B cell (primary cell): Measurements from ENCODE around the gene LRRTM3. TPM values are rescaled to one million over a fixed set of nuclear protein-coding genes. Genes with fewer than 3 reads are reported as not detected.

Source experiments
- ATAC-seq: fragments of 200-7000 bp; cut with Tn5 transposase; one replicate; pipeline ENCODE4 v1.10.0; 2021; ENCODE audit warnings: low read depth, mild to moderate bottlenecking, moderate number of reproducible peaks, moderate library complexity
- CTCF ChIA-PET: fragments of 350-600 bp; sonication (Branson Sonifier 250); formaldehyde crosslinking; loops from one replicate; lab custom pipeline; 2021; ENCODE audit warnings: antibody characterized with exemption, inconsistent platforms; lab: Charles Lee
- POLR2A ChIA-PET: fragments of 350-600 bp; sonication (Branson Sonifier 250); formaldehyde crosslinking; loops from one replicate; lab custom pipeline; 2021; ENCODE audit warnings: antibody characterized with exemption; lab: Charles Lee
- DNase-seq: peaks from one replicate; pipeline ENCODE4 v3.0.0; 2013
- H2AFZ ChIP-seq: 2 replicates; pipeline ENCODE4 v1.6.1; 2012; ENCODE audit warnings: mild to moderate bottlenecking, low read depth, low read length; ENCODE audit not compliant: insufficient read depth, poor library complexity, severe bottlenecking
- H3K27ac ChIP-seq, 2 donors: 1 replicate in 1 of 2; 2 replicates in 1 of 2; pipeline ENCODE4 v1.5.1; 2012 to 2013; ENCODE audit warnings: low read length in 2 of 2, mild to moderate bottlenecking in 2 of 2, moderate library complexity in 1 of 2
- H3K27me3 ChIP-seq, 4 experiments: fragments of 200-600 bp in 1 of 4; sonication (generic) in 1 of 4; replicated peaks in 1 of 4; 1 replicate in 2 of 4; 2 replicates in 2 of 4; pipeline versions ENCODE4 v1.6.1 to v1.7.0; 2013 to 2016; ENCODE audit warnings: low read length in 3 of 4, mild to moderate bottlenecking in 2 of 4, mixed read lengths in 1 of 4, moderate library complexity in 1 of 4; ENCODE audit not compliant: insufficient read depth in 4 of 4, control insufficient read depth in 3 of 4; ENCODE audit errors: control extremely low read depth in 1 of 4
- H3K36me3 ChIP-seq, 2 experiments: replicated peaks in 1 of 2; 1 replicate in 1 of 2; 2 replicates in 1 of 2; pipeline versions ENCODE4 v1.6.1 to v1.7.1; 2013; ENCODE audit warnings: low read length in 1 of 2; ENCODE audit not compliant: insufficient read depth in 2 of 2, control insufficient read depth in 1 of 2; ENCODE audit errors: control extremely low read depth in 1 of 2, extremely low read depth in 1 of 2
- H3K4me1 ChIP-seq, 2 donors: fragments of 200-600 bp in 1 of 2; sonication (generic) in 1 of 2; 1 replicate in 1 of 2; 2 replicates in 1 of 2; pipeline versions ENCODE4 v1.5.1 to v1.6.1; 2013 to 2017; ENCODE audit warnings: low read length in 2 of 2; ENCODE audit not compliant: control insufficient read depth in 2 of 2, insufficient read depth in 2 of 2
- H3K4me2 ChIP-seq: replicated peaks from 2 replicates; pipeline ENCODE3; 2012; ENCODE audit warnings: mild to moderate bottlenecking, low read depth, low read length; ENCODE audit not compliant: poor library complexity, severe bottlenecking
- H3K4me3 ChIP-seq, 5 experiments: fragments of 200-600 bp in 1 of 5; sonication (generic) in 1 of 5; 1 replicate in 3 of 5; 2 replicates in 2 of 5; pipeline versions ENCODE4 v1.5.1 to v1.7.0; 2011 to 2016; ENCODE audit warnings: low read length in 4 of 5, mild to moderate bottlenecking in 4 of 5, low read depth in 2 of 5, control low read depth in 1 of 5, moderate library complexity in 1 of 5; ENCODE audit not compliant: insufficient read depth in 1 of 5; ENCODE audit errors: control extremely low read depth in 1 of 5, extremely low read depth in 1 of 5
- H3K79me2 ChIP-seq: fragments of 200-600 bp; sonication (generic); one replicate; pipeline ENCODE4 v1.6.0; 2016; ENCODE audit warnings: low read length; ENCODE audit not compliant: control insufficient read depth, insufficient read depth
- H3K9ac ChIP-seq: fragments of 200-600 bp; sonication (generic); 2 replicates; pipeline ENCODE4 v1.6.1; 2017; ENCODE audit warnings: mild to moderate bottlenecking, low read length, moderate library complexity
- H3K9me3 ChIP-seq, 3 donors: one replicate each; pipeline versions ENCODE4 v1.6.1 to v1.7.1; 2013; ENCODE audit warnings: low read length in 2 of 3; ENCODE audit not compliant: control insufficient read depth in 2 of 3, insufficient read depth in 1 of 3; ENCODE audit errors: control extremely low read depth in 1 of 3
- H4K20me1 ChIP-seq: 2 replicates; pipeline ENCODE4 v1.6.0; 2012; ENCODE audit warnings: mild to moderate bottlenecking, low read length; ENCODE audit not compliant: insufficient read depth, control insufficient read depth, poor library complexity, severe bottlenecking
- H3K27ac Mint-ChIP-seq: one replicate; pipeline ENCODE4 v1.8.0; 2021; ENCODE audit warnings: mixed read lengths
- H3K27me3 Mint-ChIP-seq: one replicate; pipeline ENCODE4 v1.8.0; 2021; ENCODE audit warnings: mixed read lengths
- H3K4me1 Mint-ChIP-seq: one replicate; pipeline ENCODE4 v1.8.0; 2021; ENCODE audit warnings: mixed read lengths
- H3K4me3 Mint-ChIP-seq: one replicate; pipeline ENCODE4 v1.8.0; 2021; ENCODE audit warnings: mixed read lengths
- H3K9me3 Mint-ChIP-seq: one replicate; pipeline ENCODE4 v1.8.0; 2022; ENCODE audit warnings: mixed read lengths; ENCODE audit not compliant: insufficient read depth
- CTCF ChIP-seq: fragments of 200-600 bp; IDR thresholded peaks from one replicate; pipeline ENCODE4 v1.8.0; 2022; ENCODE audit warnings: antibody characterized with exemption, mild to moderate bottlenecking
- EZH2 ChIP-seq: IDR thresholded peaks from 2 replicates; pipeline ENCODE4 v1.6.1; 2012; ENCODE audit warnings: borderline replicate concordance, low read depth, mild to moderate bottlenecking, moderate library complexity, low read length; ENCODE audit not compliant: insufficient read depth, poor library complexity, severe bottlenecking
- WGBS: methylation state at CpG from one replicate; pipeline ENCODE4 v1.1.5; 2013; ENCODE audit warnings: missing lambda C conversion rate; ENCODE audit not compliant: insufficient coverage; 5-methylcytosine and 5-hydroxymethylcytosine counted together
- intact Hi-C: fragments of 100-400 bp; cut with micrococcal nuclease; formaldehyde crosslinking; loops from one replicate; pipeline ENCODE4 v1.10.0; 2022
- polyA plus RNA-seq: library from polyadenylated mRNA; depleted of rRNA; stranded (reverse); fragments of >200 nt; gene quantifications from 2 replicates; pipeline ENCODE4 v1.2.3, GENCODE V29; 2012
- total RNA-seq, 2 donors: library from RNA; stranded (reverse); fragments of 120-200 nt in 1 of 2; gene quantifications; 1 replicate in 1 of 2; 2 replicates in 1 of 2; pipeline versions ENCODE4 v1.2.3 to v1.2.4, GENCODE V29; 2013 to 2022

The LRRTM3 gene
- total and polyA plus RNA-seq, 2 donors (not counting 1 experiment from before 2014, with no cell fraction given): not detected

- no peak overlapping the region for H3K27ac Mint-ChIP-seq
- Histone ChIP-seq H2AFZ (no peak overlapping the region), H3K36me3 (no peaks in the 10 kb centered on the region), H3K27ac (no peak overlapping the region), H3K4me1 (no peaks in the 10 kb centered on the region), H3K4me3 (no peak overlapping the region), H3K9me3 (no peaks in the 10 kb centered on the region), H3K9ac (no peak overlapping the region), H4K20me1 (no peaks in the 10 kb centered on the region), H3K27me3 (no peaks in the 10 kb centered on the region), H3K4me2 (no peak overlapping the region), H3K79me2 (no peaks in the 10 kb centered on the region)
- no peak for TF ChIP-seq EZH2
- no peak for TF ChIP-seq CTCF
- ATAC-seq: no peak
- H3K9me3 Mint-ChIP-seq: no peaks in the 10 kb centered on the region
- intact Hi-C loops: no loop called here
- no peaks in the 10 kb centered on the region for H3K4me1 Mint-ChIP-seq
- WGBS: no CpG with 5 or more reads among the region's 2 CpGs
- no peaks in the 10 kb centered on the region for H3K27me3 Mint-ChIP-seq
- DNase-seq: no peak
- CTCF ChIA-PET: no interaction called here
- POLR2A ChIA-PET: no interaction called here
- H3K4me3 Mint-ChIP-seq: no peak overlapping the region
Measured at GRCh38 chr10:67098461-67098860, 172.6 kb downstream of the LRRTM3 start.

- DNase-seq (no peak), ATAC-seq (no peak)
- no peak overlapping the region for H3K9ac ChIP-seq
- Mint-ChIP-seq H3K27ac (no peak overlapping the region), H3K9me3 (no peaks in the 10 kb centered on the region), H3K27me3 (no peaks in the 10 kb centered on the region), H3K4me3 (no peak overlapping the region), H3K4me1 (no peaks in the 10 kb centered on the region)
- H3K9me3 ChIP-seq: no peaks in the 10 kb centered on the region
- POLR2A ChIA-PET: no interaction called here
- no peaks in the 10 kb centered on the region for H3K36me3 ChIP-seq
- WGBS: 100% methylated on average over 1 of the region's 3 CpGs
- H4K20me1 ChIP-seq: no peaks in the 10 kb centered on the region
- intact Hi-C loops: no loop called here
- no peak overlapping the region for H2AFZ ChIP-seq
- no peaks in the 10 kb centered on the region for H3K27me3 ChIP-seq
- no peak overlapping the region for H3K4me2 ChIP-seq
- H3K4me1 ChIP-seq: no peaks in the 10 kb centered on the region
- H3K4me3 ChIP-seq: no peak overlapping the region
- H3K79me2 ChIP-seq: no peaks in the 10 kb centered on the region
- TF ChIP-seq EZH2: no peak
- TF ChIP-seq CTCF: no peak
- CTCF ChIA-PET: no interaction called here
- no peak overlapping the region for H3K27ac ChIP-seq
Measured at GRCh38 chr10:67100951-67101350, 175.1 kb downstream of the LRRTM3 start.
